Upper lobe of right lung (tissue), 1 donor: ENCODE results near the gene GPN2. TPM values are rescaled to one million over a fixed set of nuclear protein-coding genes. Genes with fewer than 3 reads are reported as not detected.

Experiments
- ATAC-seq: fragments of 200-7000 bp; cut with Tn5 transposase; one replicate; pipeline ENCODE4 v1.9.1; 2020; ENCODE audit warnings: mild to moderate bottlenecking, moderate library complexity
- DNase-seq: peaks from one replicate; pipeline ENCODE4 v3.0.0-alpha.2; 2020
- H3K27ac ChIP-seq: fragments of 200-600 bp; one replicate; pipeline ENCODE4 v1.8.0; 2022
- H3K27me3 ChIP-seq: fragments of 200-600 bp; one replicate; pipeline ENCODE4 v1.8.0; 2022; ENCODE audit warnings: mild to moderate bottlenecking
- H3K36me3 ChIP-seq: fragments of 200-600 bp; one replicate; pipeline ENCODE4 v1.8.0; 2022
- H3K4me1 ChIP-seq: fragments of 200-600 bp; one replicate; pipeline ENCODE4 v1.8.0; 2022
- H3K4me3 ChIP-seq: fragments of 200-600 bp; one replicate; pipeline ENCODE4 v1.8.0; 2022; ENCODE audit warnings: mild to moderate bottlenecking
- H3K9me3 ChIP-seq: fragments of 200-600 bp; one replicate; pipeline ENCODE4 v1.8.0; 2022
- intact Hi-C: fragments of 100-400 bp; cut with DNase I; formaldehyde crosslinking; loops from one replicate; pipeline ENCODE4 v1.11.0; 2022
- total RNA-seq: library from RNA; stranded (reverse); fragmentation: NEBNext Ultra II Directional; extraction: Animal tissue kit (Norgen Biotek cat#: 25700); gene quantifications from one replicate; pipeline ENCODE4 v1.2.1, GENCODE V29; 2021
- TF ChIP-seq, protein P1 (sequence below): fragments of 200-600 bp; IDR thresholded peaks from one replicate; pipeline ENCODE4 v1.8.0; 2022; ENCODE audit warnings: antibody characterized with exemption
- donor health status: DM: no; HTN: yes; CAD: no; lungs with severe emphysema.

The GPN2 gene
- total RNA-seq, 1 donor from 2014 or later: 24.6 TPM

DNA sequence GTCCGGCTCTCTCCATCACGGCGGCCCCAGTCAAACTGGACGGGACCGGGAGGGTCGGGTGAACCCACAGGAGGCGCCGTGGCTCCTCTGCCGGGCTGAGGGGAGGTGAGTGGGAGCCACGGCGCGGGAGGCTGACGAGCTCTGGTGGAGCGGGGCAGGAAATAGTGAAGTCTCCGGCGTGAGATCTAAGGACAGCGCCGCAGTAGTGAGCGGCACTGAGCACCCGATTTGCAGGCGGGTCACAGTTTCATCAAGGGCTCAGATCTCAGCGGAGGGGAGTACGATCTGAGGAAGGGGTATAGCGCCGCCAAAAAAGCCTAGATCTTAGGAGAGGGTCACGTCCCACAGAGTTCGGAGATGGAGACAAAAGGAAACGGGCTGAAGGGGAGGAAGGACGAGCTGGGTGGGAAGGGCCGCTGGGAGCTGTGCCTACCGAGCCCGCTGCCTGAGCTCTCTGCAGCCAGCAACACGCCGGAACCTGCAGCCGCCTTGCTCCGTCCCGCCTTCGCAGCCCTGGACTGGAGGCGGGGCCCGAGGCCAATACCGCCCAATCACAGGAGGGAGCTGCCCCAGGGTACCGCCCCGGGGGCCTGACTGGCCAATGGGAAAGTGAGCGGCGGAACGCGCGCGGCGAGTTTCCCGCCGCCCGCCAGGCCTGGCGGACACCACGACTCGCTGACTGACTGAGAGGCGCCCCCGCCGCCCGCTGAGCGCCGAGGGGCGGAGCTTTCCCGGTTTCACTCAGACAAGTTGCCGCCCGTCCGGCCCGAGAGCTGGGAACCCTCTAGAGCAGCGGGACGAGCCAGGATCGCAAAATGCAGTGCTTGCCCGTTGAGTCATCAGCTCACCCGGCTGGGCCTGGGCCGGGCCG is 25.2 kb downstream of the GPN2 start:
- ATAC-seq (peak; percentile 94), DNase-seq (peak; percentile 99)
- TF ChIP-seq, protein P1, sequence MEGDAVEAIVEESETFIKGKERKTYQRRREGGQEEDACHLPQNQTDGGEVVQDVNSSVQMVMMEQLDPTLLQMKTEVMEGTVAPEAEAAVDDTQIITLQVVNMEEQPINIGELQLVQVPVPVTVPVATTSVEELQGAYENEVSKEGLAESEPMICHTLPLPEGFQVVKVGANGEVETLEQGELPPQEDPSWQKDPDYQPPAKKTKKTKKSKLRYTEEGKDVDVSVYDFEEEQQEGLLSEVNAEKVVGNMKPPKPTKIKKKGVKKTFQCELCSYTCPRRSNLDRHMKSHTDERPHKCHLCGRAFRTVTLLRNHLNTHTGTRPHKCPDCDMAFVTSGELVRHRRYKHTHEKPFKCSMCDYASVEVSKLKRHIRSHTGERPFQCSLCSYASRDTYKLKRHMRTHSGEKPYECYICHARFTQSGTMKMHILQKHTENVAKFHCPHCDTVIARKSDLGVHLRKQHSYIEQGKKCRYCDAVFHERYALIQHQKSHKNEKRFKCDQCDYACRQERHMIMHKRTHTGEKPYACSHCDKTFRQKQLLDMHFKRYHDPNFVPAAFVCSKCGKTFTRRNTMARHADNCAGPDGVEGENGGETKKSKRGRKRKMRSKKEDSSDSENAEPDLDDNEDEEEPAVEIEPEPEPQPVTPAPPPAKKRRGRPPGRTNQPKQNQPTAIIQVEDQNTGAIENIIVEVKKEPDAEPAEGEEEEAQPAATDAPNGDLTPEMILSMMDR: no peak
- no peaks in the 10 kb centered on the region for H3K9me3 ChIP-seq
- no peaks in the 10 kb centered on the region for H3K27me3 ChIP-seq
- peaks cover 13% of the 10 kb centered on the region for H3K4me1 ChIP-seq
- H3K27ac ChIP-seq: peak overlapping the region; percentile 97
- no peaks in the 10 kb centered on the region for H3K36me3 ChIP-seq
- intact Hi-C loops: no loop called here
- peak overlapping the region; percentile 64 for H3K4me3 ChIP-seq

GRCh38 chr1:26863685-26864077 is 26.4 kb downstream of the GPN2 start:
- DNase-seq (no peak), ATAC-seq (no peak)
- H3K4me1 ChIP-seq: peaks cover 13% of the 10 kb centered on the region
- peak overlapping the region; percentile 64 for H3K4me3 ChIP-seq
- TF ChIP-seq, protein P1: no peak
- H3K27me3 ChIP-seq: no peaks in the 10 kb centered on the region
- peak overlapping the region; percentile 87 for H3K27ac ChIP-seq
- no peaks in the 10 kb centered on the region for H3K9me3 ChIP-seq
- H3K36me3 ChIP-seq: no peaks in the 10 kb centered on the region
- intact Hi-C loops: no loop called here

GRCh38 chr1:26862781-26863684 is 27.1 kb downstream of the GPN2 start, which contains the start of gene SFN:
Gene SFN (plus strand): TSS chr1:26863149. CDS start chr1:26863213, 64 bp downstream.
- H3K27ac ChIP-seq: peak within 1 kb of the TSS; percentile 87
- intact Hi-C loops: no loop called here
- TF ChIP-seq, protein P1: peak; percentile 40
- peaks cover 13% of the 10 kb centered on the region for H3K4me1 ChIP-seq
- peak; percentile 92 for DNase-seq
- peak; percentile 75 for ATAC-seq
- no peaks in the 10 kb centered on the region for H3K36me3 ChIP-seq
- no peaks in the 10 kb centered on the region for H3K27me3 ChIP-seq
- H3K4me3 ChIP-seq: peak within 1 kb of the TSS; percentile 64
- H3K9me3 ChIP-seq: no peaks in the 10 kb centered on the region

GRCh38 chr1:26861889-26862378 is 28.1 kb downstream of the GPN2 start:
- TF ChIP-seq, protein P1: no peak
- DNase-seq: peak; percentile 73
- no peak for ATAC-seq
- no peaks in the 10 kb centered on the region for H3K9me3 ChIP-seq
- H3K27me3 ChIP-seq: no peaks in the 10 kb centered on the region
- peak overlapping the region; percentile 78 for H3K27ac ChIP-seq
- H3K4me1 ChIP-seq: peaks cover 13% of the 10 kb centered on the region
- H3K4me3 ChIP-seq: no peak overlapping the region
- no peaks in the 10 kb centered on the region for H3K36me3 ChIP-seq
- intact Hi-C loops: no loop called here

DNA sequence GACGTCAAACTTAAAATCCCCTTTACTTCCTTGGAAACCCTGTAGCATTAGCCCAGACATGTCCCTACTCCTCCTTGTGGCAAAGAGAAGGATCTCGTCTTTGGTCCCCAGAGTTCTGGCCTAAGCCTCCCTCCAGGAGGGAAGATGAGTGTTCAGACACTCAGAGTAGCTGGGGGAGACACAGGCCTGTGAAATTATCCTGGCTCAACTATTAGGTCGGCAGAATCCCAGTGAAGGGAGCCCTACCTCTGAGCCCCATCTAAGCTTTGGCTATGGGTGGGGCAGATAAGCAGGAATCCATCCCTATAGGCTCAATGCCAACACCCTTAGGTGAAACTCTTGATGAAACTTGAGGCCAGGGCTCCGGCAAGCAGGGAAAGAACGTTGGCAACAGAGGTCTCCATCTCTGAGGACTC is 28.8 kb downstream of the GPN2 start:
- no peak overlapping the region for H3K4me3 ChIP-seq
- TF ChIP-seq, protein P1: no peak
- no peak for DNase-seq

More for the DNA sequence above, 28.8 kb downstream of the GPN2 start:
- Histone ChIP-seq H3K27me3 (no peaks in the 10 kb centered on the region), H3K27ac (no peak overlapping the region), H3K36me3 (peaks cover under 1% of the 10 kb centered on the region), H3K4me1 (peaks cover 13% of the 10 kb centered on the region), H3K9me3 (no peaks in the 10 kb centered on the region)
- no peak for ATAC-seq
- intact Hi-C loops: no loop called here
